TTC549 (cell line): ENCODE results near the gene SARDH.
"Not testable (repeated sequence)": the region's sequence is repeated elsewhere in the genome, so short reads cannot be mapped to it uniquely, and the experiment has no call there.

Source experiments
- FAIRE-seq: peaks from 2 replicates; lab custom pipeline; 2012; peaks lifted over from hg19 to GRCh38; lab: Jason Lieb, UNC

The SARDH gene

DNA sequence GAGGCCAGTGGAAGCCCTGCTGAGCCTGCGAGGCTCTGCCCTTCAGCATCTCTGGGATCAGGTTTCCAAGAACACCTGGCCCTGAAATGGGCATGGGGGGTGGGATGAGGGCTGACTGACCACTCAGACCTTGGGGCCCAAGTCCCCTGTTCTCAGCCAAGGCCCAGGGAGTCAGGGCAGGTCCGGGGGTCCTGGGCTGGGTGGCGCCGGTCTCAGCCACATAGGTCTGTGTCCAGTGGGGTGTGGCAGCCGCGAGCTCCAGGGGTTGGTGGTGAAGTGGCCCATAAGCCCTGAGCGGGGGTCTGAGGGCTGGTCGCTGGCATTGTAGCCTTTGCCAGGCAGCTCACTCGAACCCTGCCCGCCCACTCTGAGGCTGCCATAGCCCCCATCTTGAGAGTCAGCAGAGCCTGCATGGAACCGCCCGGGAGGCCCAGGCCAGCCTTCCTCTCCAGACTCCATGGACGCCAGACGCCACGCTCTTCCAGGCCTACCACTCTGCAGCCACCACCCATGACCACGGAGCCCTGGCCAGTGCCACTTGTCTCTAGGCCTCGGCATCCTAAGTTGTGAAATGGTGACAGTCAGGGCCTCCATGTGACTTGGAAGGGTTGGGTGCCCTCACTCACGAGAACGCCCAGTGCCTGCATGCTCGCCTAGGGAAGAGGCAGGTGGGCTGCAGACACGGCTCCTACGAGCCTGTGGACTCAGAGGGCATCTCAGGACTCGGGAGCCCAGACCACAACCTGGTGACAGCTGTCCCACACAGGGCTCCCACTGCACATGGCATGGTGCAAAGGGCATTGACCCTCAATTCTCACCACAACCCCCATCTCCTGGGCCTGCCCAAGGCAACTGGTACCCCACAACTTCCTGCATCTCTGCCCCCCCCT lies 108.7 kb downstream of the SARDH start:
- FAIRE-seq = no peak

DNA sequence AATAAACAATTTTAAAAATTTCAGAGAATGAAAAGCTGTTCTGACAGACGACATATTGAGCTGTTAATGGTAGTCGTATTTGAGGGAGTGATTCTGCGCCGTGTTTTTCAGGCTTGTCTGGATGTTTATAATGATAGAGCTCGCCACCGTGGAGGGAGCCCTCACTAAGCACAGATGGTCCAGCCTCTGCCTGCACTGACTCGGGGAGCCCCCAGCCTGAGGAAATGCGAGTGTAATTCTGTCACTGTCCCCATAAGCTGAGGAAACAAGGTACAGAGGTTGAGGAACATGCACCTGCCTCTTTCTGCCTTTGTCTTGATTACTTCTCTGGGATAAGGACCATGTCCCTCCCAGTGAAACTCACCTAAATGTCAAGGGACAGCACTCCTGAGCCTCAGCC lies 109.4 kb downstream of the SARDH start:
- no peak for FAIRE-seq

DNA sequence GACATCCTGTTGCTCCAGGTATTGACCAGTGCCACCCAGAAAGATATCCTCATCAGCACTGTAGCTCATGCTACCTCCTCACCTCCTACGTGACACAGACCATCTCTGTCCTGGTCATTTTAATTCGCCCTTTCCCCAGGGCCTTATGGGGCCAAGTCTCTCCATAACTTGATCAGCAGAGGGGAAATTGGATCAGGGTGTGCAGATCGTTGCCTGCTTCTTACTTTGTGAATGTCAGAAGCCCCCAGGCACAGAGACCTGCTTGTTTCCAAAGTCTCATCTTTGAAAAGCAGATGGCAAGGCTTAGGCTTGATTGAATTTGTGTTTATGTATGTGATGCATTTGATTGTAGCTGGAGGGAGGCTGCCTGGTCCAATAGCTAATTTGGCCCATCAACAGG lies 110.8 kb downstream of the SARDH start:
- FAIRE-seq = no peak

DNA sequence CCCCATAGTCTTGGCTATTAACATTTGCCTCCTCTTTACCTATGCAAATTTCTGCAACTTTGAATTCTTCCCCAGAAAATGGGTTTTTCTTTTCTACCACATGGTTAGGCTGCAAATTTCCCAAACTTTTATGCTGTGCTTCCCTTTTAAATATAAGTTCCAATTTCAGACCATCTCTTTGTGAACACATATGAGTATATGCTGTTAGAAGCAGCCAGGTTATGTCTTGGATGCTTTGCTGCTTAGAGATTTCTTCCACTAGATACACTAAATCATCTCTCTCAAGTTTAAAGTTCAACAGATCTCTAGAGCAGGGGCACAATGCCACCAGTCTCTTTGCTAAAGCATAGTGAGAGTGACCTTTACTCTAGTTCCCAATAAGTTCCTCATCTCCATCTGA lies 112.1 kb downstream of the SARDH start:
- FAIRE-seq = not testable (repeated sequence)

DNA sequence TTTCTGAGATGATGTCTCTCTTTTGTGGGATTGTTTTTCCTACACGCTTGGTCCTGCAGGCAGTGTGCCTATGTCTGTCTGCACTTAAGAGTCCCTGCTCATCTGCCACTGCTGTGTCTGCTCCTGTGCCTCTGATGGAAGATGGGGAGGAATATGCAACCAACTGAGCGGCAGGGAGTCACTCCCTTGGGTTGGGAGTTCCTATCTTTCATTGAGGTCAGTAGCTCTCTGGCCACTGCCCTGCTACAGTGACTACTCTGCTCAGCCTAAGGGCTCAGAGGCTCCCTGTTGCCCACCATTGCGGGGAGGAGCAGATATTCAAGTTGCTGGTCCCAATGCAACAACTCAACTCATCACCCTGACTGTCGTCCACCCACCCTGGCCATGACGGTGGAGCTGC lies 115.6 kb downstream of the SARDH start:
- FAIRE-seq = no peak

DNA sequence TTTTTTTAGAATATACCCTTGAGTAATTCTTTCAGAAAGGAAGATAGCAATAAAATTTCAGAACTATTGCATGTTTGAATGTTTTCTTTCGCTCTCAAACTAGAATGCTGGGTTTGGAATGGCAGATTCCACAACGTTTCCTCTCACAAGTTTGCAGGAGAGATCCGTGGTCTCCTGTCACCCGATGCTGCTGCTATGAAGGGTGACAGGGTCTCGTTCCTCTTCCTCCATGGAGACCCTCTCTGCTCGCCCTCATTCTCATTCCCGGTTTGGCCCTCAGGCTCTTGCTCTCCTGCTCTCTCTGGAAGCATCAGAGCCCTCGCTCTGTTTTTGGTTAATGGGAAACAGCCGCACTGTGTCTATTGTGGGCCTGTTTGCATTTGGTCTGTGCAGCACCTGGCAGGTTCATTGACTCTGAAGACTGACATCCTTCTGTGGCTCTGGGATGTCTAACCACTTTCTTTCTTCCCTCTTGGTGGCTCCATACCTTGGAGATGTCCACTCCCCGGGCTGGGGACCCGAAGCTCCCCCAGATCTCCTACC lies 116.4 kb downstream of the SARDH start:
- no peak for FAIRE-seq

DNA sequence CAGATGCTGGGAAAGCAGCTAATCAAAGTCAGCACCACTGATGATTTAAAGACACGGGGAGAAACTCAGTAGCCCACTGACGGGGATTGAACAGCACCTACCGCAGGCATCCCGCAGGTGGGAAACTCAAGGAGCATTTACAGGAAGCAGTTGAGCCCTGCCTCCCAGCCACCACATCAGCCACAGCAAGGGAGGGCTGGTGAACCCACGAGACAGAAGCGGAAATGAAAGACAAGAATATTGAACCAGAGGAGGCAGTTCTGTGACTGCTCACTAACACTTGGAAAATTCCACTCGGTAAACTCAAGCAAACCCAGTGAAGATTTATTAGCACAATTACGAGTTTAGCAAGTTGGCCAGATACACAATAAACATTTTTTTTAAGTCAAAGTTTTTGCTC lies 118.4 kb downstream of the SARDH start:
- FAIRE-seq = no peak

DNA sequence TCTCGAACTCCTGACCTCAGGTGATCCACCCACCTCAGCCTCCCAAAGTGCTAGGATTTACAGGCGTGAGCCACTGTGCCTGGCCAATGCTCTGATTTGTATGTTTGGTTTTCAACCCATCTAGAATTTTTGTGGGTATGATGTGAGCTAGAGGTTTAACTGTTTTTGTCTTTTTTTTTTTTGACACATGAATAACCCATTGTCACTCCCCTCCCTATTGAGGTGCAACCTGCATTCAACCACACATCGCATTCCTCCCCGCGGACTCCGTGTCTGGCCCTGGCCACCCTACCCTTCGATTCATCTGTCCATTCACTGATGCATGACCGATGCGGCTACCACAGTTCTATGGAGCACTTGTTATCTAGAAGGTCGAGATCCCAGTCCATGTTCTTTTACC lies 119.4 kb downstream of the SARDH start:
- no peak for FAIRE-seq

DNA sequence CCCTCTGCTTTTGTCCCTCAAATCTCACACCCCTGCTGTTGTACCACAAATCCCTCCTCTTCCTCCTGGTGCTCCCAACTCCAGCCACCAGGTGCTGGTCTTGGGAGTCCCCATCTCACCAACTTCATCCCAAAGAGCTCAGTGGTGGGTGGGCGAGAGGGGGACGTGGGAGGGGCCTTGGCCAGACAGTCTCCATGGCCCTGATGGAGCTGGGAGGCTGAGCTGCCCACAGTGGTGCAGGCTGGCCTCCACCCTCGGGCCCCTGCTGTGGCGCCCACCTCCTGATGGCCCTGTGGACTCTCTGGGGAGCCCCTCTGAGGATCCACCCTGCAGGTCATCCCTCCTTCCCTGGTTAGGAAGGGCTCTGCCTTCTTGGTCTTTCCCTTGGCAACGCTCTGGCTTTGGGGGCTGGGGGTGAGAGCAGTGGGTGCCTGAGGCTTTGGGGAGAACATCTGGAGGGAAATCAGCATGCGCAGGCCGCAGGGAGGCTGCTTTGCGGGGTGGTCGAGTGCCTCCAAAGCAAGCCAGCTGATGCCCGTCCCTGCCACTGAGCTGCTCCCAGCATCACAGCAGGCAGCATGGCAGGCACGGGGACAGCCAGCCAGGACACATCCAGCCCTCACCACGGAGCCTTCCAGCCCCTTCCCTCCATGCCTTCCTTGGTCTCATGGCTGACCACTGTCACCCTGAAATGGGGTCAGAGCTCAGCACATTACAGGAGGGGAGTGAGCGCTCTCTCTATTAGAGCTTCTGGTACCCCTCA lies 121.3 kb downstream of the SARDH start:
- FAIRE-seq = no peak

DNA sequence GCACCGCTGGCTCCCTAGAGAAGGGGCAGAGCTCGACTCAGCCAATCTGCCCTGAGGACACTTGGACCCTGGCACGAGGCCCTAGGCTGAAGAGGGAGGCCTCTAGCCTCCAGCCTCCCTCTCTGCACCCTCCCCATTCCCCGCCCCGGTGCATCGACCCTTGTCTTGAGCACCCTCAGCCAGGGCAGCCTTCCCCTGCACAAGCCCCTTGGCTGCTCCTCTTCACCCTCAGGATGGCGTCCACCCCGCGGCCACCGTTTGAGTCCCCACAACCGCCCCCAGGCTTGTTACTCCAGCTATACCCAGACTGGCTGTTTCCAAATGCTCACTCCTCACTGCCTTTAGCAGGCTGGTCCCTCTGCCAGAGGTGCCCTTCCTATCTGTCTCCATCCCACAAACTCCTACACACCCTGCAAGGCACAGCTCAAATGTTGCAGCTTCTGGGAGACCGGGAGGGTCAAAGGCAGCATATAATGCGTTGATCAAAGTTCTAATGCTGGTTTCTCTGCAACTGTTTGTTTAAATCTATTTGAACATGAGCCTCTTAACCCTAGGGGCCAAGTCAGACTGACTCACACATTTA lies 122.5 kb downstream of the SARDH start:
- FAIRE-seq = no peak

DNA sequence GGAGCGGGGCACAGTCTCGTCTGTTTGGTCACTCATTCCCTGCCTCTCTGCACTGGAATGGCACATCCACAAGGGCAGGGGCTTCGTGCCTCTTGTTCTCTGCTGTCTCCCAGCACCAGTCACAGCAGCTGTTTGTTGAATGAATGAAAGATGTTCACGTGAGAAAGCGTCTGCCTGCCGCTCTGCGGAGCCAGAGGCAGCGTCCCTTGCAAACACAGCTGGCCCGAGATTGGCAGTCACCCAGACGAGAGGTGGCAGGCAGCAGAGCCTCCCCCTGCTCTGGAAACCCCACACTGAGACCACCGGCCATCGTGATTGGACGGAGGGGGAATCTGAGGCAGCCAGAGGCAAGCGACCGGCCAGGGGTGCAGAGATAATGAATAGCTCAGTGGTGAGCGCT lies 123.0 kb downstream of the SARDH start:
- FAIRE-seq = no peak

DNA sequence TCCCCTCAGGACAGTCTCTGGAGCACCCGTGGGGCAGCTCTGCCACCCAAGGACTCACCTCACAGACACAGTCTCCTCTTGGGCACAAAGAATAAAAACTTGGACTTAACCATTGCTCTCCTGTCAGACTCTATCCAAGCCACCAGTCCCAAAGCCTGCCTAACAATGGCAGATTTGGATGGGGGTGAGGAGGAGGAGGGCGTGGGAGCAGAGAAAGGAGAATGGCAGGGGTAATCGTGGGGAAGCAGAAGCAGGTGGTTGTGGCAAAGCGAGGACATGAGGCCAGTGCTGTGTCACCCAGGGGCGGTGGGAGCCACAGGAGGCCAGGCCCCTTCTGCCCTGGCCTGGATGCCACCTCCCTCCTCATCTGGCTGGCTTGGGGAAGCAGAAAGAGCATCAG lies 123.5 kb downstream of the SARDH start:
- FAIRE-seq = no peak

DNA sequence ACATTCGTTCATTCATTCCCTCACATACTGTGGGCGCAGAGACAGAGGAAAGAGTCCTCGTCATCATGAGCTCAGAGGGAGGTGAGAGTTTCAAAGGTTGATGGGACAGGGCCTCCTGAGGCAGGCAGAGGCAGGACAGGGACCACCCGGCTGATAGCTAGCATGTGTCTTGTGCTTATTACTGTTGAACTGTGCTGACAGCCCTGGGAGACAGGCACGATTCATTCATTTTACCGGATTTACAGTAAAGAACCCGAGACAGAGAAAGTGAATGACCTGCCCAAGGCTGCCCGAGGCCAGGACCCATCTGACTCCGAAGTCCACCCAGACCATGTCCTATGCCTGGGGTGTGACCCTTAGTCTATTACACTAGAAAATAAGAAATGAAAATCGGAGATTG lies 124.1 kb downstream of the SARDH start:
- no peak for FAIRE-seq
